ENCODE data around the gene SIDT1. TPM values are rescaled to one million over a fixed set of nuclear protein-coding genes. Genes with fewer than 3 reads are reported as not detected.

Gene SIDT1
- total RNA-seq, 5 donors from 2014 or later (not counting 1 experiment from before 2014, with no cell fraction given): 44.9 to 75.5 (median 48.7) TPM

- WGBS (ENCODE audit: insufficient coverage): no CpG with 5 or more reads among the region's 1 CpG
- ChIA-PET CTCF (interaction anchor here (0.6 to 4.5 kb wide), 11 partner anchors 12 to 987 kb away, joined by 3 to 83 read pairs (median 4); partner anchors contain the start of gene SPICE1 (in 1 of the 2)), POLR2A (no interaction called here)
- Histone ChIP-seq H3K4me3 (ENCODE audit: control insufficient read depth in 1 of 2, extremely low read depth in 1 of 2, low read length in 1 of 2) (no peak overlapping the region), H3K27ac (ENCODE audit: low read length) (no peak overlapping the region), H3K27me3 (replicated peaks in 1 of 2; ENCODE audit: control insufficient read depth in 2 of 2, extremely low read depth in 1 of 2, insufficient read depth in 2 of 2, low read length in 1 of 2) (no peaks in the 10 kb centered on the region), H3K36me3 (ENCODE audit: control insufficient read depth in 2 of 2, extremely low read depth in 1 of 2, insufficient read depth in 1 of 2, low read length in 1 of 2) (peaks cover 0 to 13% of the 10 kb centered on the region in 2 donors), H3K9me3 (no peaks in the 10 kb centered on the region), H3K4me1 (ENCODE audit: control insufficient read depth in 1 of 2, extremely low read depth in 1 of 2, insufficient read depth in 2 of 2, low read length in 2 of 2) (no peaks in the 10 kb centered on the region)
- Mint-ChIP-seq H3K4me3 (no peak overlapping the region), H3K4me1 (peaks cover 2 to 4% (median 2%) of the 10 kb centered on the region in 3 donors), H3K27me3 (no peaks in the 10 kb centered on the region), H3K36me3 (peaks cover 29% of the 10 kb centered on the region), H3K9me3 (no peaks in the 10 kb centered on the region), H3K27ac (no peak overlapping the region)
- DNase-seq (no peak), ATAC-seq (replicated peaks in 1 of 4) (no peak)
Observed at GRCh38 chr3:113499081-113499480, 33.3 kb upstream of the SIDT1 start.

GRCh38 chr3:113501597-113501996, 30.8 kb upstream of the SIDT1 start:
- no peak overlapping the region for H3K4me3 Mint-ChIP-seq
- Histone ChIP-seq H3K9me3 (no peaks in the 10 kb centered on the region), H3K4me1 (ENCODE audit: control insufficient read depth in 1 of 2, extremely low read depth in 1 of 2, insufficient read depth in 2 of 2, low read length in 2 of 2) (no peaks in the 10 kb centered on the region), H3K27ac (ENCODE audit: low read length) (no peak overlapping the region), H3K36me3 (ENCODE audit: control insufficient read depth in 2 of 2, extremely low read depth in 1 of 2, insufficient read depth in 1 of 2, low read length in 1 of 2) (peaks cover 3 to 13% of the 10 kb centered on the region in 2 donors), H3K27me3 (replicated peaks in 1 of 2; ENCODE audit: control insufficient read depth in 2 of 2, extremely low read depth in 1 of 2, insufficient read depth in 2 of 2, low read length in 1 of 2) (no peaks in the 10 kb centered on the region), H3K4me3 (ENCODE audit: control insufficient read depth in 1 of 2, extremely low read depth in 1 of 2, low read length in 1 of 2) (no peak overlapping the region)
- H3K4me1 Mint-ChIP-seq: peaks cover 0 to 4% (median 0%) of the 10 kb centered on the region in 3 donors
- ATAC-seq (replicated peaks in 1 of 4) (no peak), DNase-seq (no peak)
- peaks cover 43% of the 10 kb centered on the region for H3K36me3 Mint-ChIP-seq
- POLR2A ChIA-PET: no interaction called here
- WGBS (ENCODE audit: insufficient coverage): no CpG with 5 or more reads among the region's 2 CpGs
- CTCF ChIA-PET: interaction anchor here (0.6 to 1.0 kb wide), 2 partner anchors 10 to 17 kb away, joined by 3 to 5 read pairs; no protein-coding TSS in a partner anchor
- H3K27ac Mint-ChIP-seq: no peak overlapping the region
- H3K27me3 Mint-ChIP-seq: no peaks in the 10 kb centered on the region
- H3K9me3 Mint-ChIP-seq: no peaks in the 10 kb centered on the region

GRCh38 chr3:113505867-113506266, 26.5 kb upstream of the SIDT1 start:
- peaks cover 0 to 3% of the 10 kb centered on the region in 2 donors for H3K36me3 ChIP-seq (ENCODE audit: control insufficient read depth in 2 of 2, extremely low read depth in 1 of 2, insufficient read depth in 1 of 2, low read length in 1 of 2)
- WGBS (ENCODE audit: insufficient coverage): 83% methylated on average over 1 of the region's 3 CpGs
- H3K9me3 ChIP-seq: no peaks in the 10 kb centered on the region
- no peaks in the 10 kb centered on the region for H3K27me3 ChIP-seq (replicated peaks in 1 of 2; ENCODE audit: control insufficient read depth in 2 of 2, extremely low read depth in 1 of 2, insufficient read depth in 2 of 2, low read length in 1 of 2)
- POLR2A ChIA-PET: no interaction called here
- Mint-ChIP-seq H3K4me3 (no peak overlapping the region), H3K27ac (no peak overlapping the region), H3K9me3 (no peaks in the 10 kb centered on the region), H3K27me3 (no peaks in the 10 kb centered on the region), H3K36me3 (peaks cover 35% of the 10 kb centered on the region), H3K4me1 (peaks cover 5 to 11% (median 5%) of the 10 kb centered on the region in 3 donors)
- H3K27ac ChIP-seq (ENCODE audit: low read length): no peak overlapping the region
- CTCF ChIA-PET: interaction anchor here in 1 of 2 donors (1.3 kb wide), 1 partner anchor 10 kb away, joined by 3 read pairs; no protein-coding TSS in a partner anchor
- no peak overlapping the region for H3K4me3 ChIP-seq (ENCODE audit: control insufficient read depth in 1 of 2, extremely low read depth in 1 of 2, low read length in 1 of 2)
- no peaks in the 10 kb centered on the region for H3K4me1 ChIP-seq (ENCODE audit: control insufficient read depth in 1 of 2, extremely low read depth in 1 of 2, insufficient read depth in 2 of 2, low read length in 2 of 2)
- ATAC-seq (replicated peaks in 1 of 4): no peak
- no peak for DNase-seq

GRCh38 chr3:113507501-113508067, 24.8 kb upstream of the SIDT1 start:
- ATAC-seq (replicated peaks in 1 of 4) (no peak), DNase-seq (no peak)
- Mint-ChIP-seq H3K4me1 (peaks cover 9 to 15% (median 11%) of the 10 kb centered on the region in 3 donors), H3K4me3 (no peak overlapping the region), H3K27me3 (no peaks in the 10 kb centered on the region), H3K36me3 (peaks cover 26% of the 10 kb centered on the region), H3K9me3 (no peaks in the 10 kb centered on the region), H3K27ac (no peak overlapping the region)
- no CpG with 5 or more reads among the region's 4 CpGs for WGBS (ENCODE audit: insufficient coverage)
- ChIA-PET CTCF (interaction anchor here (1.0 to 1.7 kb wide), 5 partner anchors 11 to 20 kb away, joined by 3 to 6 read pairs (median 4); no protein-coding TSS in a partner anchor), POLR2A (interaction anchor here in 1 of 2 donors (0.6 kb wide), 1 partner anchor 47 kb away, joined by 3 read pairs; no protein-coding TSS in a partner anchor)
- peaks cover 0 to 3% of the 10 kb centered on the region in 2 donors for H3K36me3 ChIP-seq (ENCODE audit: control insufficient read depth in 2 of 2, extremely low read depth in 1 of 2, insufficient read depth in 1 of 2, low read length in 1 of 2)
- H3K27me3 ChIP-seq (replicated peaks in 1 of 2; ENCODE audit: control insufficient read depth in 2 of 2, extremely low read depth in 1 of 2, insufficient read depth in 2 of 2, low read length in 1 of 2): no peaks in the 10 kb centered on the region
- no peak overlapping the region for H3K4me3 ChIP-seq (ENCODE audit: control insufficient read depth in 1 of 2, extremely low read depth in 1 of 2, low read length in 1 of 2)
- H3K9me3 ChIP-seq: no peaks in the 10 kb centered on the region
- no peaks in the 10 kb centered on the region for H3K4me1 ChIP-seq (ENCODE audit: control insufficient read depth in 1 of 2, extremely low read depth in 1 of 2, insufficient read depth in 2 of 2, low read length in 2 of 2)
- no peak overlapping the region for H3K27ac ChIP-seq (ENCODE audit: low read length)

- ATAC-seq (replicated peaks in 1 of 4): no peak
- peaks cover 0 to 4% of the 10 kb centered on the region in 2 experiments for H3K4me1 ChIP-seq (ENCODE audit: control insufficient read depth in 1 of 2, extremely low read depth in 1 of 2, insufficient read depth in 2 of 2, low read length in 2 of 2)
- H3K4me3 Mint-ChIP-seq: no peak overlapping the region
- WGBS (ENCODE audit: insufficient coverage): no CpG with 5 or more reads among the region's 1 CpG
- no peaks in the 10 kb centered on the region for H3K9me3 Mint-ChIP-seq
- peaks cover 24% of the 10 kb centered on the region for H3K36me3 Mint-ChIP-seq
- H3K27me3 Mint-ChIP-seq: no peaks in the 10 kb centered on the region
- H3K4me3 ChIP-seq (ENCODE audit: control insufficient read depth in 1 of 2, extremely low read depth in 1 of 2, low read length in 1 of 2): no peak overlapping the region
- DNase-seq: no peak
- no peak overlapping the region for H3K27ac ChIP-seq (ENCODE audit: low read length)
- H3K9me3 ChIP-seq: no peaks in the 10 kb centered on the region
- ChIA-PET CTCF (interaction anchor here (1.3 to 1.7 kb wide), 2 partner anchors 12 to 13 kb away, joined by 5 to 6 read pairs; no protein-coding TSS in a partner anchor), POLR2A (interaction anchor here in 1 of 2 donors (0.5 kb wide), 2 partner anchors 59 to 194 kb away, joined by 3 to 5 read pairs; no protein-coding TSS in a partner anchor)
- peaks cover 0 to 3% of the 10 kb centered on the region in 2 donors for H3K36me3 ChIP-seq (ENCODE audit: control insufficient read depth in 2 of 2, extremely low read depth in 1 of 2, insufficient read depth in 1 of 2, low read length in 1 of 2)
- no peak overlapping the region for H3K27ac Mint-ChIP-seq
- no peaks in the 10 kb centered on the region for H3K27me3 ChIP-seq (replicated peaks in 1 of 2; ENCODE audit: control insufficient read depth in 2 of 2, extremely low read depth in 1 of 2, insufficient read depth in 2 of 2, low read length in 1 of 2)
- peaks cover 9 to 18% (median 12%) of the 10 kb centered on the region in 3 donors for H3K4me1 Mint-ChIP-seq
Observed at GRCh38 chr3:113508966-113509365, 23.4 kb upstream of the SIDT1 start.

GRCh38 chr3:113514265-113514769, 18.0 kb upstream of the SIDT1 start:
- H3K36me3 ChIP-seq (ENCODE audit: control insufficient read depth in 2 of 2, extremely low read depth in 1 of 2, insufficient read depth in 1 of 2, low read length in 1 of 2): no peaks in the 10 kb centered on the region
- H3K9me3 ChIP-seq: no peaks in the 10 kb centered on the region
- H3K27me3 ChIP-seq (replicated peaks in 1 of 2; ENCODE audit: control insufficient read depth in 2 of 2, extremely low read depth in 1 of 2, insufficient read depth in 2 of 2, low read length in 1 of 2): peaks cover 0 to 4% of the 10 kb centered on the region in 2 experiments
- peak overlapping the region; percentile 91 to 94 for H3K4me3 ChIP-seq (ENCODE audit: control insufficient read depth in 1 of 2, extremely low read depth in 1 of 2, low read length in 1 of 2)
- Mint-ChIP-seq H3K4me1 (peaks cover 19 to 23% (median 21%) of the 10 kb centered on the region in 3 donors), H3K27ac (no peak overlapping the region), H3K36me3 (peaks cover 9% of the 10 kb centered on the region), H3K4me3 (no peak overlapping the region), H3K9me3 (no peaks in the 10 kb centered on the region), H3K27me3 (peaks cover 7 to 22% of the 10 kb centered on the region in 2 donors)
- H3K27ac ChIP-seq (ENCODE audit: low read length): peak overlapping the region; percentile 87
- peaks cover 13 to 15% of the 10 kb centered on the region in 2 experiments for H3K4me1 ChIP-seq (ENCODE audit: control insufficient read depth in 1 of 2, extremely low read depth in 1 of 2, insufficient read depth in 2 of 2, low read length in 2 of 2)
- ChIA-PET POLR2A (interaction anchor here (0.6 to 1.7 kb wide), 9 partner anchors 9 to 260 kb away, joined by 3 to 9 read pairs (median 3); no protein-coding TSS in a partner anchor), CTCF (interaction anchor here (0.6 to 6.8 kb wide), 15 partner anchors 17 to 231 kb away, joined by 3 to 66 read pairs (median 5); no protein-coding TSS in a partner anchor)
- DNase-seq (no peak), ATAC-seq (replicated peaks in 1 of 4) (peak in 1 of 4 experiments; percentile 4)
- 2% methylated on average over 9 of the region's 9 CpGs for WGBS (ENCODE audit: insufficient coverage)
